Naive thymus-derived CD4-positive, alpha-beta T cell (primary cell): ENCODE measurements around the gene BLOC1S1. TPM values are rescaled to one million over a fixed set of nuclear protein-coding genes. Genes with fewer than 3 reads are reported as not detected.
A peak's percentile ranks its signal among the peaks of the same experiment; 100 is the strongest.

Experiments used
- ATAC-seq: fragments of 150-1000 bp; cut with Tn5 transposase; 2 replicates; pipeline ENCODE4 v1.10.0; 2021; ENCODE audit warnings: mild to moderate bottlenecking, moderate library complexity
- CTCF ChIA-PET: fragments of 350-600 bp; sonication (Branson Sonifier 250); formaldehyde crosslinking; loops from one replicate; lab custom pipeline; 2021; ENCODE audit warnings: antibody characterized with exemption; lab: Charles Lee
- POLR2A ChIA-PET: fragments of 350-600 bp; sonication (Branson Sonifier 250); formaldehyde crosslinking; loops from one replicate; lab custom pipeline; 2021; ENCODE audit warnings: antibody characterized with exemption, inconsistent platforms; lab: Charles Lee
- DNase-seq, 9 donors: peaks; one replicate each; pipeline versions ENCODE4 v3.0.0 to v3.0.0-alpha.2; 2020 to 2022; ENCODE audit warnings: mixed read lengths in 1 of 9
- H3K27ac ChIP-seq: one replicate; pipeline ENCODE4 v1.7.0; 2013; ENCODE audit warnings: mild to moderate bottlenecking, low read depth, low read length, moderate library complexity
- H3K27me3 ChIP-seq, 2 donors: one replicate each; pipeline ENCODE4 v1.7.0; 2013; ENCODE audit warnings: low read length in 2 of 2, mild to moderate bottlenecking in 2 of 2, moderate library complexity in 2 of 2; ENCODE audit not compliant: control insufficient read depth in 2 of 2, insufficient read depth in 2 of 2
- H3K36me3 ChIP-seq, 3 experiments: 1 replicate in 2 of 3; 2 replicates in 1 of 3; pipeline ENCODE4 v1.7.0; 2013; ENCODE audit warnings: low read length in 3 of 3, mild to moderate bottlenecking in 3 of 3, moderate library complexity in 1 of 3; ENCODE audit not compliant: insufficient read depth in 3 of 3, control insufficient read depth in 2 of 3
- H3K4me1 ChIP-seq, 2 donors: one replicate each; pipeline ENCODE4 v1.7.0; 2013; ENCODE audit warnings: low read length in 2 of 2, mild to moderate bottlenecking in 2 of 2, moderate library complexity in 1 of 2; ENCODE audit not compliant: control insufficient read depth in 2 of 2, insufficient read depth in 2 of 2
- H3K4me3 ChIP-seq: 2 replicates; pipeline ENCODE4 v1.7.0; 2013; ENCODE audit warnings: mild to moderate bottlenecking, low read length
- H3K9me3 ChIP-seq, 3 experiments: 1 replicate in 2 of 3; 2 replicates in 1 of 3; pipeline ENCODE4 v1.7.0; 2013; ENCODE audit warnings: low read length in 3 of 3; ENCODE audit not compliant: control insufficient read depth in 2 of 3
- H3K27ac Mint-ChIP-seq, 9 donors: one replicate each; pipeline ENCODE4 v1.8.0; 2020 to 2022; ENCODE audit warnings: mixed read lengths in 9 of 9, mild to moderate bottlenecking in 8 of 9, moderate library complexity in 5 of 9, inconsistent platforms in 2 of 9
- H3K27me3 Mint-ChIP-seq, 5 donors: one replicate each; pipeline ENCODE4 v1.8.0; 2021 to 2022; ENCODE audit warnings: mixed read lengths in 5 of 5, mild to moderate bottlenecking in 1 of 5
- H3K36me3 Mint-ChIP-seq, 5 donors: one replicate each; pipeline ENCODE4 v1.8.0; 2020 to 2022; ENCODE audit warnings: mixed read lengths in 5 of 5, mild to moderate bottlenecking in 3 of 5, inconsistent platforms in 1 of 5
- H3K4me1 Mint-ChIP-seq, 7 donors: one replicate each; pipeline ENCODE4 v1.8.0; 2020 to 2022; ENCODE audit warnings: mixed read lengths in 7 of 7, mild to moderate bottlenecking in 3 of 7, inconsistent platforms in 1 of 7
- H3K4me3 Mint-ChIP-seq, 10 donors: one replicate each; pipeline ENCODE4 v1.8.0; 2020 to 2022; ENCODE audit warnings: mild to moderate bottlenecking in 10 of 10, mixed read lengths in 10 of 10, moderate library complexity in 6 of 10, inconsistent platforms in 2 of 10
- H3K9me3 Mint-ChIP-seq, 11 donors: one replicate each; pipeline ENCODE4 v1.8.0; 2020 to 2022; ENCODE audit warnings: mixed read lengths in 11 of 11, mild to moderate bottlenecking in 4 of 11, inconsistent platforms in 1 of 11, moderate library complexity in 1 of 11
- intact Hi-C, 2 donors: fragments of 100-400 bp; cut with micrococcal nuclease; formaldehyde crosslinking; loops; one replicate each; pipeline ENCODE4 v1.15.1; 2023
- polyA plus RNA-seq, 2 donors: library from polyadenylated mRNA; unstranded; fragments of 300-500 nt; fragmentation: Illumina TruSeq; gene quantifications; one replicate each; pipeline ENCODE4 v1.2.3, GENCODE V29; 2021
- total RNA-seq, 6 experiments: library from RNA in 5 of 6; stranded (reverse) in 5 of 6; gene quantifications; 1 replicate in 5 of 6; 2 replicates in 1 of 6; pipeline ENCODE4 v1.2.3 and lab custom pipeline; 2021 to 2026

BLOC1S1 gene
- total and polyA plus RNA-seq, 7 experiments from 2014 or later = 37.6 to 112 (median 73.5) TPM

DNA sequence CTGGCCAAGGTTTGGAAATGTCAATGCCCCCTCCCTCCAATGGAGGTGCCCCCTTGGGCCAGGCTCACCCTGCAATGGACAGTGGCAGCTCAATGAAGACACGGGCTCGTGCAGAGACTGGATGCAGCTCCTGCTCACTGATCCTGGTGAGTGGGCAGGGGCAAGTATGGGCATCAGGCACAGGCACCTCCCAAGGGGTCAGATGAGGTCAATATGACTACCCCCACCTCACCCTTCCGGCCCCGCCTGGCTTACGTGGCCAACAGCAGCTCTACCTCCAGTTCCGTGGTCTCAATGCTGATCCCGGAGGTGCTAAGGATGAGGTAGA, 21.7 kb upstream of the BLOC1S1 start:
- Histone ChIP-seq H3K4me1 (no peaks in the 10 kb centered on the region), H3K4me3 (no peak overlapping the region), H3K36me3 (no peaks in the 10 kb centered on the region), H3K27ac (no peak overlapping the region), H3K9me3 (no peaks in the 10 kb centered on the region), H3K27me3 (no peaks in the 10 kb centered on the region)
- H3K36me3 Mint-ChIP-seq = no peaks in the 10 kb centered on the region
- ChIA-PET CTCF (no interaction called here), POLR2A (no interaction called here)
- H3K27ac Mint-ChIP-seq = no peak overlapping the region
- H3K9me3 Mint-ChIP-seq = no peaks in the 10 kb centered on the region
- intact Hi-C loops = no loop called here
- DNase-seq (no peak), ATAC-seq (no peak)
- no peaks in the 10 kb centered on the region for H3K4me1 Mint-ChIP-seq
- H3K27me3 Mint-ChIP-seq = no peaks in the 10 kb centered on the region
- H3K4me3 Mint-ChIP-seq = no peak overlapping the region

DNA sequence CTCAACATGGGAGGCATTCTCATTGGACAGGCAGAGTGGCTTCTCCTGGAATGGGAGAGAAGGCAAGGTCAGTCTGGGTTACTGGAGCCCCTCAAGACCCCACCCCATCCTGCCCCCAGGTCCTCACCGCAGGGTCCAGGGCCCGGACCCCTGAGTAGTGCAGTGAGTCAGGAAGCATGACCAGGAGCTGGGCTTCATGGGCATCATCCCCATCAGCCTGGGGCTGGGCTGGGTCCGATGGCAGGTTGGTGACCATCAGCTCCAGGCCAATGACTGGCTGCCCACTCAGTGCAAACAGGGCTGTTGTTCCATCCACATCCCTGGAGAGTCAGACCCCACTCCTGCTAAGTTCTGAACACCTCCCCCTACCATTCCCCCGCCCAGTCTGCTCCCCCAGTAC, 21.2 kb upstream of the BLOC1S1 start:
- Histone ChIP-seq H3K4me3 (no peak overlapping the region), H3K9me3 (no peaks in the 10 kb centered on the region), H3K4me1 (no peaks in the 10 kb centered on the region), H3K27ac (no peak overlapping the region), H3K36me3 (no peaks in the 10 kb centered on the region), H3K27me3 (no peaks in the 10 kb centered on the region)
- intact Hi-C loops = no loop called here
- Mint-ChIP-seq H3K4me3 (no peak overlapping the region), H3K36me3 (no peaks in the 10 kb centered on the region), H3K4me1 (no peaks in the 10 kb centered on the region), H3K27ac (peak overlapping the region in 1 of 9 donors; percentile 14), H3K27me3 (no peaks in the 10 kb centered on the region), H3K9me3 (no peaks in the 10 kb centered on the region)
- CTCF ChIA-PET = no interaction called here
- POLR2A ChIA-PET = no interaction called here
- ATAC-seq (no peak), DNase-seq (no peak)

DNA sequence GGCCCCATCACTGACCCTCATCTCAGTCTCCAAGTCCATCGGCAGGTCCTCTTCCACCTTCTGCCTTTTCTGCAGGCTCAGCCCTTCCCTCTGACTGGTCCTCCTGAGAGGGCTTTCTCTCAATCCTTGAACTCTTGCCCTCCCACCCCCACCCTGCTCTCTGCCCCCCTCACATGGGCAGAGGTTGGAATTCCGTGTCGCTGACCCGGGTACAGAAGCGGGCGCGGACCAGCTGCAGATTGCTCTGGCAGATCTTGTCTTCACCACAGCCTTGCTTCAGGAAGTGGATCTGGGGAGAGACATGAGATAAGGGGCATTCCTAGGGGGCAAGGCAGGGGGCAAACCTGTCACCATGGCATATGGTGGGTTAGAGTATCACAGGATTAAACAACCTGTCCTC, 20.5 kb upstream of the BLOC1S1 start:
- intact Hi-C loops = no loop called here
- ChIA-PET POLR2A (no interaction called here), CTCF (no interaction called here)
- Histone ChIP-seq H3K27ac (no peak overlapping the region), H3K36me3 (no peaks in the 10 kb centered on the region), H3K27me3 (no peaks in the 10 kb centered on the region), H3K4me1 (no peaks in the 10 kb centered on the region), H3K4me3 (no peak overlapping the region), H3K9me3 (no peaks in the 10 kb centered on the region)
- ATAC-seq (no peak), DNase-seq (no peak)
- H3K4me1 Mint-ChIP-seq = peaks cover 0 to 4% (median 0%) of the 10 kb centered on the region in 7 donors
- no peak overlapping the region for H3K4me3 Mint-ChIP-seq
- no peaks in the 10 kb centered on the region for H3K36me3 Mint-ChIP-seq
- H3K9me3 Mint-ChIP-seq = no peaks in the 10 kb centered on the region
- no peak overlapping the region for H3K27ac Mint-ChIP-seq
- H3K27me3 Mint-ChIP-seq = no peaks in the 10 kb centered on the region

DNA sequence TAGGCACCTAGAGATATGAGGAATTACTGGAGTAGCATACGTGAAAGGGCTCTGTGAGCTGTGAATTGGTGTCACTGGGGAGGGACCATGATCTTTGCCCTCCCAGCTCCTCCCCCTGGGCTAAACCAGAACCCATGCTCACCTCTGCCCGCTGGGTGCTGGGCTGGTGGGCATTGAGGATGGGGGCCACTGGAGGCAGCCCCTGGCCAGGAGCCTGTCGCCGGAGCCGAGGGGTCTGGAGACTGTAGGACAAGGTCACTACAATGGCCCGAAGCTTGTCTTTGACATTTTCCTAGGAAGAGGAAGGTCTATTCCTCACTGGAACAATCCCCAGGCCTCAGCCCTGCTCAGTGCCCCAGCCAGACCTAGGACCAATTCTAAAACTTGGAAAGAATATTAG, 19.7 kb upstream of the BLOC1S1 start:
- no peaks in the 10 kb centered on the region for H3K9me3 Mint-ChIP-seq
- Histone ChIP-seq H3K27me3 (no peaks in the 10 kb centered on the region), H3K36me3 (no peaks in the 10 kb centered on the region), H3K9me3 (no peaks in the 10 kb centered on the region), H3K4me3 (no peak overlapping the region), H3K4me1 (no peaks in the 10 kb centered on the region), H3K27ac (no peak overlapping the region)
- H3K4me1 Mint-ChIP-seq = peaks cover 0 to 4% (median 0%) of the 10 kb centered on the region in 7 donors
- CTCF ChIA-PET = no interaction called here
- POLR2A ChIA-PET = no interaction called here
- no peak overlapping the region for H3K27ac Mint-ChIP-seq
- H3K4me3 Mint-ChIP-seq = no peak overlapping the region
- DNase-seq (no peak), ATAC-seq (no peak)
- no peaks in the 10 kb centered on the region for H3K27me3 Mint-ChIP-seq
- H3K36me3 Mint-ChIP-seq = no peaks in the 10 kb centered on the region
- intact Hi-C loops = no loop called here

DNA sequence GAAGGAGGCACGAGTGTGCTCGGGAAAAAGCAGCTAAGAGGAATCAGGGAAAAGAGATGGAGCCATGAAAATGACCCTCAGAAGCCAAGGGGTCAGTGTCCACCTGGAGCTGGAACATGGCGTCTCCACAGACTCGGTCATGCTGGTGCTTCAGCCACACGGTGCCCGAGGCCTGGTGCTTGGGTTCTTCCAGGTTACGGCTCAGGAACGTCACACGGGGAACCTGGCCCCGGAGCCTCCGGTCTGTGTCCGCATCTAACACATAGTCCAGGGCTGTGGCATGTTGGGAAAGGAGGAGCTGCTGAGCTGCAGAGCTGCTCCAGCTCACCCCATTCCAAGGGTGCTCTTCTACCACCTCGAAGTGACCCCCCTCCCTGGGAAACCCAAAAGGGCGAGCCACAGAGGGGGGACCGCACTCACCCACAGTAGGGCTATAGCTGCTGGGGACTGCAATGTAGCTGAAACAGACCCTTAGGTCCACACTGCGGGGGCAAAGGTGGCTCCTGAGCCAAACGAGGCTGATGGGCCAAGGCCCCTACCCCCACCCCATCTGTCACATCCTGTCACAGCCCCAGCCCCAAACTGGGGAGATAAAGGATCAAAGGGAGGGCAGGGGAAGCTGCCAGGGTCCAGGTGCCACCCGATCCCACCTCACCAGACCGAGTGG, 18.9 kb upstream of the BLOC1S1 start:
- no peak for DNase-seq
- no peaks in the 10 kb centered on the region for H3K27me3 ChIP-seq
- POLR2A ChIA-PET = no interaction called here
- no peaks in the 10 kb centered on the region for H3K9me3 ChIP-seq
- H3K4me3 ChIP-seq = no peak overlapping the region
- H3K4me3 Mint-ChIP-seq = no peak overlapping the region
- no peaks in the 10 kb centered on the region for H3K9me3 Mint-ChIP-seq
- CTCF ChIA-PET = no interaction called here
- intact Hi-C loops = no loop called here
- no peaks in the 10 kb centered on the region for H3K27me3 Mint-ChIP-seq
- H3K27ac Mint-ChIP-seq = no peak overlapping the region
- peaks cover 0 to 4% (median 0%) of the 10 kb centered on the region in 7 donors for H3K4me1 Mint-ChIP-seq
- ATAC-seq = no peak
- no peaks in the 10 kb centered on the region for H3K36me3 Mint-ChIP-seq
- H3K36me3 ChIP-seq = no peaks in the 10 kb centered on the region
- H3K27ac ChIP-seq = no peak overlapping the region
- no peaks in the 10 kb centered on the region for H3K4me1 ChIP-seq

DNA sequence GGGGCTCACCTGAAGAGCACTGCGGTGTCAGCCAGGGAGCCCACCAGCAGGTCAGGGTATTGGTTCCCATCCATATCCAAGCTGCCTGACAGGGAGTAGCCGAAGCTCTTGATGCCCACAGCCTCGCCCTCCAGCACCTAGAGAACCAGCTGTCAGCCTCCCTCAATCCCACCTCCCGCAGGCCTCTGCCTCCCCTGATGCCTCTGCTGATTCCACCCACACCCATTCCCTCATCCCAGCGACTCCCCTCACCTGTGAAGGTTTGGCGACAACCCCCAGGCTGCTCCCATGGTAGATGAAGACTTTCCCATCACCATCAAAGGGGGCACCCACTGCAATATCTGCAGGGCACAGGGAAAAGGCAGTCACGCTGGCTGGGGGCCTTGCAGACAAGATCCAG, 18.2 kb upstream of the BLOC1S1 start:
- Histone ChIP-seq H3K4me3 (no peak overlapping the region), H3K36me3 (no peaks in the 10 kb centered on the region), H3K4me1 (no peaks in the 10 kb centered on the region), H3K9me3 (no peaks in the 10 kb centered on the region), H3K27ac (no peak overlapping the region), H3K27me3 (no peaks in the 10 kb centered on the region)
- intact Hi-C loops = no loop called here
- DNase-seq = no peak
- Mint-ChIP-seq H3K27me3 (no peaks in the 10 kb centered on the region), H3K9me3 (no peaks in the 10 kb centered on the region), H3K4me1 (peaks cover 0 to 4% (median 0%) of the 10 kb centered on the region in 7 donors), H3K36me3 (no peaks in the 10 kb centered on the region), H3K4me3 (peak overlapping the region in 1 of 10 donors; percentile 51), H3K27ac (no peak overlapping the region)
- no peak for ATAC-seq
- CTCF ChIA-PET = interaction anchor here (0.7 kb wide), 1 partner anchor 39 kb away, joined by 3 read pairs; no protein-coding TSS in a partner anchor
- POLR2A ChIA-PET = no interaction called here

DNA sequence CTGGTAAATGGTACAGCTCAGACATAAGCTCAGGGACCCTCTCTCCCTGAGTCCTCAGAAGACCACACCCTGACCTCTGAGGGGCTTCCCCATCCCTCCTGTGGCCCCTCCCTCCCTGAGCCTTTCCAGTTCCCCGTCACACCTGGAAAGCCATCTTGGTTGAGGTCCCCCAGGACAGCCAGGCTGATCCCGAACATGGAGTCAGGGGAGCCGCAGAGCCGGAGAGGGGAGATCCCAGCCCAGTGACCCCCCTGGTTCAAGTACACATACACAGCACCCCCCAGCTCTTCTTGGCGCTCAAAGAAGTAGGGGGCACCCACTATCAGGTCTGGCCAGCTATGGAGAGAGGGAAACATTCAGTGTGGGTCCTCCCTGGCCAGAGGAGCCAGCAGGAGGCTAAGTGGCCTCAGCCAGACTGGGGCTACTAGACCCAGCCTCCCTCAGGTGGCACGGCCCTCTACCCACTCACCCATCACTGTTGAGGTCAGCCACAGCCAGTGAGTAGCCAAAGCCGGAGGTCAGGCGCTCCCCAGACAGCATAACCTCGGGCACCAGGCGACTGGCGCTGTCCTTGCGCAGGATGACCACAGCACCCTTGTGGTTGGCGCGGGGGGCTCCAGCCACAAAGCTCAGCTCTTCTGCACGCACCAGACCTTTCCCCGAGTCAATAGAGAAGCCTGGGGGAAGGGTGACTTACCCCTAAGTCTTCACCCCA, 17.4 kb upstream of the BLOC1S1 start:
- peaks cover 0 to 2% (median 0%) of the 10 kb centered on the region in 5 donors for H3K27me3 Mint-ChIP-seq

More for the DNA sequence above, 17.4 kb upstream of the BLOC1S1 start:
- H3K9me3 ChIP-seq = no peaks in the 10 kb centered on the region
- ChIA-PET POLR2A (no interaction called here), CTCF (interaction anchor here (0.7 kb wide), 1 partner anchor 39 kb away, joined by 3 read pairs; no protein-coding TSS in a partner anchor)
- H3K36me3 Mint-ChIP-seq = no peaks in the 10 kb centered on the region
- DNase-seq (no peak), ATAC-seq (no peak)
- no peaks in the 10 kb centered on the region for H3K36me3 ChIP-seq
- no peaks in the 10 kb centered on the region for H3K27me3 ChIP-seq
- intact Hi-C loops = no loop called here
- peaks cover 0 to 4% (median 0%) of the 10 kb centered on the region in 7 donors for H3K4me1 Mint-ChIP-seq
- H3K4me1 ChIP-seq = no peaks in the 10 kb centered on the region
- no peak overlapping the region for H3K4me3 ChIP-seq
- H3K4me3 Mint-ChIP-seq = no peak overlapping the region
- H3K27ac Mint-ChIP-seq = no peak overlapping the region
- H3K9me3 Mint-ChIP-seq = no peaks in the 10 kb centered on the region
- no peak overlapping the region for H3K27ac ChIP-seq
